Measurements from ENCODE around the gene SIRT6. TPM values are rescaled to one million over a fixed set of nuclear protein-coding genes. Genes with fewer than 3 reads are reported as not detected.

The SIRT6 gene
- total RNA-seq, 1 experiment from 2014 or later = 18.0 TPM

DNA sequence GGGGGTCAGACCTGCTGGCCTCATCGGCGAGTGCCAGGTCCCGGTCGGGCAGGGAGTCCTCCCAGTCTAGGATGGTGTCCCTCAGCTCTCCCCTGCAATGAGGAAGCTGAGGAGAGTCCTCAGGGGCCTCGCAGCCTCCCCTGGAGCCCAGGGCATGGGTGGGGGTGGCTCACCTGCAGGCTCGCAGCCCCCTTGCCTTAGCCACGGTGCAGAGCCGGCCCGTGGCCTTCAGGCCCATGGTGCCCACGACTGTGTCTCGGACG lies 6.8 kb downstream of the SIRT6 start:
- Histone ChIP-seq H3K36me3 (ENCODE audit: low read depth, low read length) (no peaks in the 10 kb centered on the region), H3K9ac (ENCODE audit: low read length) (no peak overlapping the region), H2AFZ (ENCODE audit: low read length) (no peak overlapping the region), H3K9me2 (replicated peaks; ENCODE audit: low read length) (no peaks in the 10 kb centered on the region), H3K4me2 (ENCODE audit: low read length) (no peak overlapping the region), H3K27me3 (ENCODE audit: low read length) (no peaks in the 10 kb centered on the region), H3K4me3 (ENCODE audit: low read length) (no peak overlapping the region), H3F3A (ENCODE audit: low read length, unreplicated experiment) (no peaks in the 10 kb centered on the region), H3K79me2 (ENCODE audit: low read length) (no peaks in the 10 kb centered on the region), H4K20me1 (ENCODE audit: low read length) (no peaks in the 10 kb centered on the region), H3K4me1 (ENCODE audit: insufficient read depth, low read length) (no peaks in the 10 kb centered on the region), H3K9me3 (ENCODE audit: low read length) (no peaks in the 10 kb centered on the region), H3K27ac (ENCODE audit: low read length) (no peak overlapping the region)
- TF ChIP-seq, protein P1, sequence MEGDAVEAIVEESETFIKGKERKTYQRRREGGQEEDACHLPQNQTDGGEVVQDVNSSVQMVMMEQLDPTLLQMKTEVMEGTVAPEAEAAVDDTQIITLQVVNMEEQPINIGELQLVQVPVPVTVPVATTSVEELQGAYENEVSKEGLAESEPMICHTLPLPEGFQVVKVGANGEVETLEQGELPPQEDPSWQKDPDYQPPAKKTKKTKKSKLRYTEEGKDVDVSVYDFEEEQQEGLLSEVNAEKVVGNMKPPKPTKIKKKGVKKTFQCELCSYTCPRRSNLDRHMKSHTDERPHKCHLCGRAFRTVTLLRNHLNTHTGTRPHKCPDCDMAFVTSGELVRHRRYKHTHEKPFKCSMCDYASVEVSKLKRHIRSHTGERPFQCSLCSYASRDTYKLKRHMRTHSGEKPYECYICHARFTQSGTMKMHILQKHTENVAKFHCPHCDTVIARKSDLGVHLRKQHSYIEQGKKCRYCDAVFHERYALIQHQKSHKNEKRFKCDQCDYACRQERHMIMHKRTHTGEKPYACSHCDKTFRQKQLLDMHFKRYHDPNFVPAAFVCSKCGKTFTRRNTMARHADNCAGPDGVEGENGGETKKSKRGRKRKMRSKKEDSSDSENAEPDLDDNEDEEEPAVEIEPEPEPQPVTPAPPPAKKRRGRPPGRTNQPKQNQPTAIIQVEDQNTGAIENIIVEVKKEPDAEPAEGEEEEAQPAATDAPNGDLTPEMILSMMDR (conservative IDR thresholded peaks at IDR 0.05; ENCODE audit: low read depth, low read length) = no peak
- TF ChIP-seq EZH2 (IDR thresholded peaks at IDR 0.05; ENCODE audit: low read length, unreplicated experiment) = no peak
- TF ChIP-seq EZH2phosphoT487 (IDR thresholded peaks at IDR 0.05; ENCODE audit: borderline replicate concordance, low read length) = no peak
- intact Hi-C loops (cut with micrococcal nuclease) = no loop called here
- CTCF ChIA-PET = no interaction called here
- no TSS peak for BruUV-seq (replicated peaks)
- ATAC-seq (no peak), DNase-seq (no peak)
- POLR2A ChIA-PET (ENCODE audit: unreplicated experiment) = no interaction called here

GRCh38 chr19:4174895-4175668 lies 7.3 kb downstream of the SIRT6 start:
- no peak for ATAC-seq
- no peaks in the 10 kb centered on the region for H3K9me3 ChIP-seq (ENCODE audit: low read length)
- CTCF ChIA-PET = no interaction called here
- POLR2A ChIA-PET (ENCODE audit: unreplicated experiment) = no interaction called here
- H3K4me2 ChIP-seq (ENCODE audit: low read length) = no peak overlapping the region
- no peak for DNase-seq
- BruUV-seq (replicated peaks) = no TSS peak
- H3K9me2 ChIP-seq (replicated peaks; ENCODE audit: low read length) = no peaks in the 10 kb centered on the region
- no peak overlapping the region for H3K9ac ChIP-seq (ENCODE audit: low read length)
- H3K79me2 ChIP-seq (ENCODE audit: low read length) = no peaks in the 10 kb centered on the region
- intact Hi-C loops (cut with micrococcal nuclease) = no loop called here
- H3K4me1 ChIP-seq (ENCODE audit: insufficient read depth, low read length) = no peaks in the 10 kb centered on the region
- no peaks in the 10 kb centered on the region for H3F3A ChIP-seq (ENCODE audit: low read length, unreplicated experiment)
- TF ChIP-seq, protein P1 (conservative IDR thresholded peaks at IDR 0.05; ENCODE audit: low read depth, low read length) = no peak
- no peak for TF ChIP-seq EZH2 (IDR thresholded peaks at IDR 0.05; ENCODE audit: low read length, unreplicated experiment)
- TF ChIP-seq EZH2phosphoT487 (IDR thresholded peaks at IDR 0.05; ENCODE audit: borderline replicate concordance, low read length) = no peak
- no peak overlapping the region for H3K4me3 ChIP-seq (ENCODE audit: low read length)
- no peak overlapping the region for H3K27ac ChIP-seq (ENCODE audit: low read length)
- no peak overlapping the region for H2AFZ ChIP-seq (ENCODE audit: low read length)
- no peaks in the 10 kb centered on the region for H3K36me3 ChIP-seq (ENCODE audit: low read depth, low read length)
- no peaks in the 10 kb centered on the region for H4K20me1 ChIP-seq (ENCODE audit: low read length)
- H3K27me3 ChIP-seq (ENCODE audit: low read length) = no peaks in the 10 kb centered on the region

DNA sequence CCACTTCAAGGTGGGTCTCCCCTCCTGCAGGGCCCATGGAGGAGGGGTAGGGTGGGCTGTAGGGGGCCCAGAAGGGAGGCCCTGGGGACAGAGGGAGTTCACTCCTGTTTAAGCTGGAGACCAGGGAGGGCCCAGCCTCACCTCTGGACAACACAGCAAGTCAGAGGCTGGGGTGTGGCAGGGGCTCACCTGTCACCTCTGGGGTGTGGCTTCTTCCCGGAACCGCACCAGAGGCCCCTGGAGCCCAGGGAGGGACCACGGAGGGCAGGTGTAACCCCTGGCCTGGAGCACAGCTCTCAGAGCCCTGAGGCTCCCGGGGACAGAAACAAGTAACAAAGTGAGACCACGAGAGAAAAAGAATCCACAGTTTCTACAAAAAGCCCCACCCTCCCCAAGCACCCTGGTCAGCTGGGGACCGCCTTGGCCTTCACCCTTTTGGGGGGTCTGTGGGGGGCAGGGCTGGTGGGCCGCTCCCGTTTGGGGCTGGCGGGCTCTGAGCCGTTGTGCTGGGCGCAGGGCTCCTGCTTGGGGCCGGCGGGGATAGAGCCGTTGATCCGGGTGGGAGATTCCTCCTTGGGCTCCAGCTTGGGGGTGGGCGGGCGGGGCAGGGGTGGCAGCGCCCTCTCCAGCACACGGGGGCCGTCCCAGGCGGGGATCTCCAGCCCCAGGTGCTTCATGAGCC lies 8.0 kb downstream of the SIRT6 start:
- H3K79me2 ChIP-seq (ENCODE audit: low read length) = no peaks in the 10 kb centered on the region
- CTCF ChIA-PET = no interaction called here
- POLR2A ChIA-PET (ENCODE audit: unreplicated experiment) = no interaction called here
- H3K4me1 ChIP-seq (ENCODE audit: insufficient read depth, low read length) = no peaks in the 10 kb centered on the region
- TF ChIP-seq EZH2 (IDR thresholded peaks at IDR 0.05; ENCODE audit: low read length, unreplicated experiment) (no peak), EZH2phosphoT487 (IDR thresholded peaks at IDR 0.05; ENCODE audit: borderline replicate concordance, low read length) (no peak)
- TF ChIP-seq, protein P1 (conservative IDR thresholded peaks at IDR 0.05; ENCODE audit: low read depth, low read length) = no peak
- no peak overlapping the region for H3K4me3 ChIP-seq (ENCODE audit: low read length)
- intact Hi-C loops (cut with micrococcal nuclease) = no loop called here
- H3K27me3 ChIP-seq (ENCODE audit: low read length) = no peaks in the 10 kb centered on the region
- no peaks in the 10 kb centered on the region for H3K9me3 ChIP-seq (ENCODE audit: low read length)
- no TSS peak for BruUV-seq (replicated peaks)
- H2AFZ ChIP-seq (ENCODE audit: low read length) = no peak overlapping the region
- no peaks in the 10 kb centered on the region for H4K20me1 ChIP-seq (ENCODE audit: low read length)
- no peak for DNase-seq
- H3F3A ChIP-seq (ENCODE audit: low read length, unreplicated experiment) = no peaks in the 10 kb centered on the region
- no peaks in the 10 kb centered on the region for H3K36me3 ChIP-seq (ENCODE audit: low read depth, low read length)
- H3K9ac ChIP-seq (ENCODE audit: low read length) = no peak overlapping the region
- peak; percentile 35; the same call in 1 of the 2 replicates for ATAC-seq
- H3K4me2 ChIP-seq (ENCODE audit: low read length) = no peak overlapping the region
- H3K9me2 ChIP-seq (replicated peaks; ENCODE audit: low read length) = no peaks in the 10 kb centered on the region
- H3K27ac ChIP-seq (ENCODE audit: low read length) = no peak overlapping the region

Data from PC-3 (cell line).